DND-41 (cell line): ENCODE data around the gene RASSF7.

ENCODE experiments used
- ATAC-seq: fragments of 200-7000 bp; cut with Tn5 transposase; 3 replicates; pipeline ENCODE4 v1.9.1; 2021; ENCODE audit warnings: low read depth; ENCODE audit not compliant: insufficient read depth
- DNase-seq: peaks from one replicate; pipeline ENCODE4 v3.0.0-alpha.2; 2020
- H2AFZ ChIP-seq: 2 replicates; pipeline ENCODE4 v1.6.0; 2012; ENCODE audit warnings: low read depth, low read length
- H3K27ac ChIP-seq: 2 replicates; pipeline ENCODE4 v1.5.1; 2012; ENCODE audit warnings: low read length, inconsistent platforms
- H3K27me3 ChIP-seq: fragments of 200-600 bp; sonication (generic); 2 replicates; pipeline ENCODE4 v1.6.0; 2012; ENCODE audit warnings: low read length, mild to moderate bottlenecking, inconsistent platforms; ENCODE audit not compliant: insufficient read depth, poor library complexity
- H3K36me3 ChIP-seq: 2 replicates; pipeline ENCODE4 v1.5.1; 2012; ENCODE audit warnings: low read length, inconsistent platforms; ENCODE audit not compliant: insufficient read depth
- H3K4me1 ChIP-seq: 2 replicates; pipeline ENCODE4 v1.5.1; 2012; ENCODE audit warnings: mild to moderate bottlenecking, low read length; ENCODE audit not compliant: insufficient read depth
- H3K4me2 ChIP-seq: 2 replicates; pipeline ENCODE4 v1.6.0; 2012; ENCODE audit warnings: mild to moderate bottlenecking, moderate library complexity, low read length, inconsistent platforms; ENCODE audit not compliant: insufficient read depth
- H3K4me3 ChIP-seq, 2 experiments: fragments of 200-600 bp in 1 of 2; shearing (Covaris generic) in 1 of 2; 2 replicates each; pipeline ENCODE4 v1.5.1; 2012 to 2016; ENCODE audit warnings: inconsistent platforms in 2 of 2, low read length in 2 of 2, mild to moderate bottlenecking in 2 of 2, low read depth in 1 of 2, moderate library complexity in 1 of 2
- H3K79me2 ChIP-seq: 2 replicates; pipeline ENCODE4 v1.6.0; 2012; ENCODE audit warnings: low read length, inconsistent platforms; ENCODE audit not compliant: insufficient read depth
- H3K9ac ChIP-seq: 2 replicates; pipeline ENCODE4 v1.6.0; 2012; ENCODE audit warnings: low read depth, mild to moderate bottlenecking, inconsistent platforms, low read length, moderate library complexity
- H3K9me3 ChIP-seq: 2 replicates; pipeline ENCODE4 v1.5.1; 2012; ENCODE audit warnings: low read length, moderate library complexity, mild to moderate bottlenecking, inconsistent platforms; ENCODE audit not compliant: insufficient read depth, severe bottlenecking
- H4K20me1 ChIP-seq: 2 replicates; pipeline ENCODE4 v1.6.0; 2012; ENCODE audit warnings: low read length; ENCODE audit not compliant: insufficient read depth
- CTCF ChIP-seq: IDR thresholded peaks from 2 replicates; pipeline ENCODE4 v1.5.1; 2012; ENCODE audit warnings: borderline replicate concordance, low read length, moderate library complexity, mild to moderate bottlenecking; ENCODE audit not compliant: poor library complexity, severe bottlenecking; ENCODE audit errors: extremely low read depth
- EZH2 ChIP-seq: IDR thresholded peaks from 3 replicates; pipeline ENCODE4 v1.6.1; 2012; ENCODE audit warnings: borderline replicate concordance, low read depth, mild to moderate bottlenecking, moderate library complexity, low read length, inconsistent platforms; ENCODE audit not compliant: severe bottlenecking

The RASSF7 gene

GRCh38 chr11:560305-561147 is at the start of gene RASSF7, which contains the start of gene LMNTD2:
TSS of gene RASSF7 (plus strand) at chr11:560970. CDS start at chr11:561769, 799 bp downstream.
TSS of gene LMNTD2 (minus strand) at chr11:560738. CDS start at chr11:560716, 22 bp downstream.
- H3K79me2 ChIP-seq = peaks cover 8% of the 10 kb centered on the region
- TF ChIP-seq EZH2 (no peak), CTCF (no peak)
- peak within 1 kb of the TSS; percentile 83 for H2AFZ ChIP-seq
- DNase-seq (peak; percentile 95), ATAC-seq (peak; percentile 92)
- H3K36me3 ChIP-seq = peaks cover 19% of the 10 kb centered on the region
- no peaks in the 10 kb centered on the region for H3K27me3 ChIP-seq
- H3K4me1 ChIP-seq = peaks cover 31% of the 10 kb centered on the region
- H3K4me3 ChIP-seq = peak within 1 kb of the TSS; percentile 86 to 95
- H3K27ac ChIP-seq = peak within 1 kb of the TSS; percentile 76
- H3K9ac ChIP-seq = peak within 1 kb of the TSS; percentile 82
- peaks cover 29% of the 10 kb centered on the region for H4K20me1 ChIP-seq
- H3K9me3 ChIP-seq = no peaks in the 10 kb centered on the region
- H3K4me2 ChIP-seq = peak within 1 kb of the TSS; percentile 98

- no peak for TF ChIP-seq EZH2
- no peak for TF ChIP-seq CTCF
- no peak overlapping the region for H3K4me3 ChIP-seq
- peaks cover 2% of the 10 kb centered on the region for H3K4me1 ChIP-seq
- no peak overlapping the region for H3K27ac ChIP-seq
- H2AFZ ChIP-seq = no peak overlapping the region
- H3K27me3 ChIP-seq = no peaks in the 10 kb centered on the region
- H3K4me2 ChIP-seq = no peak overlapping the region
- DNase-seq = no peak
- H4K20me1 ChIP-seq = no peaks in the 10 kb centered on the region
- ATAC-seq = no peak
- H3K9ac ChIP-seq = no peak overlapping the region
- H3K9me3 ChIP-seq = peaks cover 5% of the 10 kb centered on the region
- H3K79me2 ChIP-seq = no peaks in the 10 kb centered on the region; the same call in 1 of the 2 replicates
- H3K36me3 ChIP-seq = peaks cover 21% of the 10 kb centered on the region
These were observed 47.8 kb upstream of the RASSF7 start for GRCh38 chr11:512761-513595.

- DNase-seq (no peak), ATAC-seq (no peak)
- no peaks in the 10 kb centered on the region for H4K20me1 ChIP-seq
- H3K4me1 ChIP-seq = no peaks in the 10 kb centered on the region
- no peak for TF ChIP-seq CTCF
- no peak for TF ChIP-seq EZH2
- no peak overlapping the region for H2AFZ ChIP-seq
- no peak overlapping the region for H3K27ac ChIP-seq
- H3K4me3 ChIP-seq = no peak overlapping the region
- no peak overlapping the region for H3K4me2 ChIP-seq
- no peaks in the 10 kb centered on the region for H3K79me2 ChIP-seq
- H3K27me3 ChIP-seq = no peaks in the 10 kb centered on the region
- H3K9ac ChIP-seq = no peak overlapping the region
- H3K9me3 ChIP-seq = peaks cover 5% of the 10 kb centered on the region
- peaks cover 9% of the 10 kb centered on the region for H3K36me3 ChIP-seq
These were observed 46.2 kb upstream of the RASSF7 start for GRCh38 chr11:514606-515005.
